Neural progenitor cell (in vitro differentiated cells): ENCODE results near the gene GPR137B. TPM values are rescaled to one million over a fixed set of nuclear protein-coding genes. Genes with fewer than 3 reads are reported as not detected.
A peak's percentile ranks its signal among the peaks of the same experiment; 100 is the strongest.

Experiments
- DNase-seq: peaks from one replicate; pipeline ENCODE4 v3.0.0-alpha.2; 2016; ENCODE audit warnings: low spot score
- H2AFZ ChIP-seq: fragments of 200-600 bp; sonication (generic); replicated peaks from 2 replicates; pipeline ENCODE4 v1.6.1; 2016; ENCODE audit warnings: antibody characterized with exemption
- H3F3A ChIP-seq: fragments of 200-600 bp; sonication (generic); 2 replicates; pipeline ENCODE4 v1.6.1; 2016; ENCODE audit warnings: antibody characterized with exemption, low read depth
- H3K27ac ChIP-seq: fragments of 200-600 bp; sonication (generic); 2 replicates; pipeline ENCODE4 v1.5.1; 2016; ENCODE audit warnings: mild to moderate bottlenecking
- H3K27me3 ChIP-seq: fragments of 200-600 bp; sonication (generic); 2 replicates; pipeline ENCODE4 v1.6.1; 2016; ENCODE audit warnings: mild to moderate bottlenecking, moderate library complexity
- H3K36me3 ChIP-seq: fragments of 200-600 bp; sonication (generic); 2 replicates; pipeline ENCODE4 v1.5.1; 2016
- H3K4me1 ChIP-seq: fragments of 200-600 bp; sonication (generic); 2 replicates; pipeline ENCODE4 v1.6.1; 2016; ENCODE audit warnings: mixed run types
- H3K4me2 ChIP-seq: fragments of 200-600 bp; sonication (generic); 2 replicates; pipeline ENCODE4 v1.6.1; 2016
- H3K4me3 ChIP-seq: fragments of 200-600 bp; sonication (generic); 2 replicates; pipeline ENCODE4 v1.5.1; 2016
- H3K79me2 ChIP-seq: fragments of 200-600 bp; sonication (generic); 2 replicates; pipeline ENCODE4 v1.6.1; 2016; ENCODE audit warnings: low read depth
- H3K9ac ChIP-seq: fragments of 200-600 bp; sonication (generic); 2 replicates; pipeline ENCODE4 v1.6.1; 2016
- H3K9me3 ChIP-seq: fragments of 200-600 bp; sonication (generic); 2 replicates; pipeline ENCODE4 v1.5.1; 2016; ENCODE audit warnings: low read depth
- H4K20me1 ChIP-seq: fragments of 200-600 bp; sonication (generic); 2 replicates; pipeline ENCODE4 v1.6.1; 2016; ENCODE audit warnings: low read depth
- H3K27ac Mint-ChIP-seq: 3 replicates; pipeline ENCODE4 v1.8.0; 2021; ENCODE audit warnings: mixed read lengths
- H3K27me3 Mint-ChIP-seq: 2 replicates; pipeline ENCODE4 v1.8.0; 2022; ENCODE audit warnings: low read depth, mild to moderate bottlenecking, inconsistent platforms, moderate library complexity, mixed read lengths; ENCODE audit not compliant: insufficient read depth
- H3K36me3 Mint-ChIP-seq: 3 replicates; pipeline ENCODE4 v1.8.0; 2021; ENCODE audit warnings: mixed read lengths
- H3K4me1 Mint-ChIP-seq: 3 replicates; pipeline ENCODE4 v1.8.0; 2021; ENCODE audit warnings: mixed read lengths
- H3K4me3 Mint-ChIP-seq: 3 replicates; pipeline ENCODE4 v1.8.0; 2021; ENCODE audit warnings: mild to moderate bottlenecking, moderate library complexity, mixed read lengths
- H3K9me3 Mint-ChIP-seq: 3 replicates; pipeline ENCODE4 v1.8.0; 2020; ENCODE audit warnings: mixed read lengths
- CTCF ChIP-seq: fragments of 200-600 bp; sonication (generic); IDR thresholded peaks from 2 replicates; pipeline ENCODE4 v1.5.1; 2017; ENCODE audit warnings: antibody characterized with exemption, mild to moderate bottlenecking
- EZH2 ChIP-seq: fragments of 200-600 bp; sonication (generic); IDR thresholded peaks from 2 replicates; pipeline ENCODE4 v1.6.1; 2017; ENCODE audit warnings: antibody characterized with exemption, mild to moderate bottlenecking, moderate library complexity
- EZH2phosphoT487 ChIP-seq: fragments of 200-600 bp; sonication (generic); IDR thresholded peaks from 2 replicates; pipeline ENCODE4 v1.6.1; 2017; ENCODE audit warnings: antibody characterized with exemption
- total RNA-seq: library from RNA; depleted of rRNA; stranded (reverse); fragments of >200 nt; gene quantifications from 2 replicates; pipeline ENCODE4 v1.2.3, GENCODE V29; 2015; ENCODE audit warnings: low replicate concordance

GPR137B gene
- total RNA-seq, 1 donor from 2014 or later = 4.3 TPM

GRCh38 chr1:236144033-236144432 lies 1.7 kb downstream of the GPR137B start:
- no peaks in the 10 kb centered on the region for H3K79me2 ChIP-seq
- no peak overlapping the region for H2AFZ ChIP-seq
- H3K4me3 ChIP-seq = no peak overlapping the region
- peaks cover 20% of the 10 kb centered on the region for H3F3A ChIP-seq
- Mint-ChIP-seq H3K36me3 (no peaks in the 10 kb centered on the region), H3K9me3 (no peaks in the 10 kb centered on the region), H3K27me3 (peaks cover 31% of the 10 kb centered on the region), H3K27ac (no peak overlapping the region), H3K4me1 (peaks cover 27% of the 10 kb centered on the region), H3K4me3 (peak overlapping the region; percentile 97)
- DNase-seq = no peak
- no peak overlapping the region for H3K9ac ChIP-seq
- TF ChIP-seq EZH2 (no peak), CTCF (no peak), EZH2phosphoT487 (no peak)
- peaks cover 64% of the 10 kb centered on the region for H3K27me3 ChIP-seq
- H3K36me3 ChIP-seq = no peaks in the 10 kb centered on the region
- H3K4me1 ChIP-seq = peaks cover 7% of the 10 kb centered on the region
- H3K4me2 ChIP-seq = peak overlapping the region; percentile 100
- H3K9me3 ChIP-seq = no peaks in the 10 kb centered on the region
- peaks cover 13% of the 10 kb centered on the region for H4K20me1 ChIP-seq
- H3K27ac ChIP-seq = no peak overlapping the region

GRCh38 chr1:236144446-236145150 lies 2.3 kb downstream of the GPR137B start:
- no peaks in the 10 kb centered on the region for H3K36me3 ChIP-seq
- H2AFZ ChIP-seq = no peak overlapping the region
- TF ChIP-seq EZH2phosphoT487 (no peak), EZH2 (no peak)
- H3K4me2 ChIP-seq = no peak overlapping the region
- Mint-ChIP-seq H3K4me3 (peak overlapping the region; percentile 97), H3K4me1 (peaks cover 30% of the 10 kb centered on the region), H3K36me3 (no peaks in the 10 kb centered on the region), H3K27ac (no peak overlapping the region), H3K27me3 (peaks cover 28% of the 10 kb centered on the region), H3K9me3 (no peaks in the 10 kb centered on the region)
- no peaks in the 10 kb centered on the region for H3K9me3 ChIP-seq
- H3K4me1 ChIP-seq = peaks cover 7% of the 10 kb centered on the region
- H3K27ac ChIP-seq = no peak overlapping the region
- H3K9ac ChIP-seq = no peak overlapping the region
- H3F3A ChIP-seq = peaks cover 20% of the 10 kb centered on the region
- H4K20me1 ChIP-seq = peaks cover 13% of the 10 kb centered on the region
- no peaks in the 10 kb centered on the region for H3K79me2 ChIP-seq
- H3K27me3 ChIP-seq = peaks cover 58% of the 10 kb centered on the region
- peak; percentile 21 for DNase-seq
- no peak overlapping the region for H3K4me3 ChIP-seq

- Histone ChIP-seq H3K27me3 (peaks cover 34% of the 10 kb centered on the region), H3K9me3 (no peaks in the 10 kb centered on the region), H3K27ac (no peak overlapping the region), H3K4me2 (no peak overlapping the region), H3F3A (peaks cover 5% of the 10 kb centered on the region), H3K4me1 (peaks cover 7% of the 10 kb centered on the region), H3K36me3 (no peaks in the 10 kb centered on the region), H3K9ac (no peak overlapping the region), H2AFZ (no peak overlapping the region), H4K20me1 (peaks cover 13% of the 10 kb centered on the region), H3K79me2 (no peaks in the 10 kb centered on the region), H3K4me3 (no peak overlapping the region)
- H3K27me3 Mint-ChIP-seq = peaks cover 15% of the 10 kb centered on the region
- no peak overlapping the region for H3K4me3 Mint-ChIP-seq
- TF ChIP-seq EZH2 = no peak
- no peak for TF ChIP-seq CTCF
- TF ChIP-seq EZH2phosphoT487 = no peak
- no peak for DNase-seq
- no peaks in the 10 kb centered on the region for H3K36me3 Mint-ChIP-seq
- no peaks in the 10 kb centered on the region for H3K9me3 Mint-ChIP-seq
- no peak overlapping the region for H3K27ac Mint-ChIP-seq
- H3K4me1 Mint-ChIP-seq = peaks cover 41% of the 10 kb centered on the region
These were observed 4.7 kb downstream of the GPR137B start for GRCh38 chr1:236147068-236147467.
